HEK293 (cell line): ENCODE results near the gene BDH1.

Source experiments
- TCF7L2 ChIP-seq: IDR thresholded peaks from 2 replicates; pipeline ENCODE4 v1.6.1; 2011; ENCODE audit warnings: low read depth, mild to moderate bottlenecking, inconsistent platforms, low read length, moderate library complexity, borderline replicate concordance
- YY1 ChIP-seq: fragments of 450-650 bp; formaldehyde crosslinking; IDR thresholded peaks from 2 replicates; pipeline ENCODE4 v1.5.1; 2018; ENCODE audit warnings: missing biosample characterization, missing genetic modification characterization
- ZFP3 ChIP-seq: fragments of 450-650 bp; formaldehyde crosslinking; IDR thresholded peaks from 2 replicates; pipeline ENCODE4 v1.5.1; 2016; ENCODE audit warnings: low read depth, missing biosample characterization, missing genetic modification characterization
- ZNF133 ChIP-seq: fragments of 450-650 bp; formaldehyde crosslinking; IDR thresholded peaks from 2 replicates; pipeline ENCODE4 v1.5.1; 2016; ENCODE audit warnings: missing biosample characterization, missing genetic modification characterization
- ZNF274 ChIP-seq, 2 experiments: fragments of 200-500 bp in 1 of 2; fragments of 450-650 bp in 1 of 2; sonication (Bioruptor generic) in 1 of 2; formaldehyde crosslinking in 1 of 2; IDR thresholded peaks; 2 replicates each; pipeline versions ENCODE4 v1.5.1 to v1.6.1; 2014 to 2016; ENCODE audit warnings: borderline replicate concordance in 1 of 2, inconsistent platforms in 1 of 2, low read length in 1 of 2, missing biosample characterization in 1 of 2, missing genetic modification characterization in 1 of 2
- ZNF776 ChIP-seq: fragments of 450-650 bp; formaldehyde crosslinking; IDR thresholded peaks from 2 replicates; pipeline ENCODE4 v1.5.0; 2017; ENCODE audit warnings: missing biosample characterization, missing genetic modification characterization, borderline replicate concordance
- TF ChIP-seq, protein P1 (sequence below): fragments of 450-650 bp; formaldehyde crosslinking; IDR thresholded peaks from 2 replicates; pipeline ENCODE4 v1.5.1; 2016; ENCODE audit warnings: missing biosample characterization, missing genetic modification characterization, low read depth
- TF ChIP-seq, protein P2 (sequence below): fragments of 450-650 bp; formaldehyde crosslinking; IDR thresholded peaks from 2 replicates; pipeline ENCODE4 v1.5.1; 2016; ENCODE audit warnings: missing biosample characterization, missing genetic modification characterization
- TF ChIP-seq, protein P3 (sequence below): fragments of 450-650 bp; formaldehyde crosslinking; IDR thresholded peaks from 2 replicates; pipeline ENCODE4 v1.5.1; 2016; ENCODE audit warnings: missing biosample characterization, missing genetic modification characterization

DNA sequence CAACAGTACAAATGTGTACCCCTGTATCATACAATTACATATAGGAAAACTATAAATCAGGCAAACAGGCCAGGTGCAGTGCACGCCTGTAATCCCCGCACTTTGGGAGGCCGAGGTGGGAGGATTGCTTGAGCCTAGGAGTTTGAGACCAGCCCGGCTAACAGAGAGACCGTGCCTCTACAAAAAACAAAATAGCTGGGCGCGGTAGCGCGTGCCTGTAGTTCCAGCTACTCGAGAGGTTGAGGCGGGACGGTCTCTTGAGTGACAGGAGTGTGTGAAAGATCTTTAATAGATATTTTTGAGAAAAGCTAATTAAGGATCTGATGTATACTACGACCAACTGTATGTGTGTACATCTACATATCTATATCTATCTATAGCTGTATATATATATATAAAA is 33.8 kb upstream of the BDH1 start:
- no peak for TF ChIP-seq YY1
- TF ChIP-seq, protein P1, sequence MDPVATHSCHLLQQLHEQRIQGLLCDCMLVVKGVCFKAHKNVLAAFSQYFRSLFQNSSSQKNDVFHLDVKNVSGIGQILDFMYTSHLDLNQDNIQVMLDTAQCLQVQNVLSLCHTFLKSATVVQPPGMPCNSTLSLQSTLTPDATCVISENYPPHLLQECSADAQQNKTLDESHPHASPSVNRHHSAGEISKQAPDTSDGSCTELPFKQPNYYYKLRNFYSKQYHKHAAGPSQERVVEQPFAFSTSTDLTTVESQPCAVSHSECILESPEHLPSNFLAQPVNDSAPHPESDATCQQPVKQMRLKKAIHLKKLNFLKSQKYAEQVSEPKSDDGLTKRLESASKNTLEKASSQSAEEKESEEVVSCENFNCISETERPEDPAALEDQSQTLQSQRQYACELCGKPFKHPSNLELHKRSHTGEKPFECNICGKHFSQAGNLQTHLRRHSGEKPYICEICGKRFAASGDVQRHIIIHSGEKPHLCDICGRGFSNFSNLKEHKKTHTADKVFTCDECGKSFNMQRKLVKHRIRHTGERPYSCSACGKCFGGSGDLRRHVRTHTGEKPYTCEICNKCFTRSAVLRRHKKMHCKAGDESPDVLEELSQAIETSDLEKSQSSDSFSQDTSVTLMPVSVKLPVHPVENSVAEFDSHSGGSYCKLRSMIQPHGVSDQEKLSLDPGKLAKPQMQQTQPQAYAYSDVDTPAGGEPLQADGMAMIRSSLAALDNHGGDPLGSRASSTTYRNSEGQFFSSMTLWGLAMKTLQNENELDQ, result no peak
- TF ChIP-seq, protein P2, sequence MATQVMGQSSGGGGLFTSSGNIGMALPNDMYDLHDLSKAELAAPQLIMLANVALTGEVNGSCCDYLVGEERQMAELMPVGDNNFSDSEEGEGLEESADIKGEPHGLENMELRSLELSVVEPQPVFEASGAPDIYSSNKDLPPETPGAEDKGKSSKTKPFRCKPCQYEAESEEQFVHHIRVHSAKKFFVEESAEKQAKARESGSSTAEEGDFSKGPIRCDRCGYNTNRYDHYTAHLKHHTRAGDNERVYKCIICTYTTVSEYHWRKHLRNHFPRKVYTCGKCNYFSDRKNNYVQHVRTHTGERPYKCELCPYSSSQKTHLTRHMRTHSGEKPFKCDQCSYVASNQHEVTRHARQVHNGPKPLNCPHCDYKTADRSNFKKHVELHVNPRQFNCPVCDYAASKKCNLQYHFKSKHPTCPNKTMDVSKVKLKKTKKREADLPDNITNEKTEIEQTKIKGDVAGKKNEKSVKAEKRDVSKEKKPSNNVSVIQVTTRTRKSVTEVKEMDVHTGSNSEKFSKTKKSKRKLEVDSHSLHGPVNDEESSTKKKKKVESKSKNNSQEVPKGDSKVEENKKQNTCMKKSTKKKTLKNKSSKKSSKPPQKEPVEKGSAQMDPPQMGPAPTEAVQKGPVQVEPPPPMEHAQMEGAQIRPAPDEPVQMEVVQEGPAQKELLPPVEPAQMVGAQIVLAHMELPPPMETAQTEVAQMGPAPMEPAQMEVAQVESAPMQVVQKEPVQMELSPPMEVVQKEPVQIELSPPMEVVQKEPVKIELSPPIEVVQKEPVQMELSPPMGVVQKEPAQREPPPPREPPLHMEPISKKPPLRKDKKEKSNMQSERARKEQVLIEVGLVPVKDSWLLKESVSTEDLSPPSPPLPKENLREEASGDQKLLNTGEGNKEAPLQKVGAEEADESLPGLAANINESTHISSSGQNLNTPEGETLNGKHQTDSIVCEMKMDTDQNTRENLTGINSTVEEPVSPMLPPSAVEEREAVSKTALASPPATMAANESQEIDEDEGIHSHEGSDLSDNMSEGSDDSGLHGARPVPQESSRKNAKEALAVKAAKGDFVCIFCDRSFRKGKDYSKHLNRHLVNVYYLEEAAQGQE, result no peak
- TF ChIP-seq, protein P3, sequence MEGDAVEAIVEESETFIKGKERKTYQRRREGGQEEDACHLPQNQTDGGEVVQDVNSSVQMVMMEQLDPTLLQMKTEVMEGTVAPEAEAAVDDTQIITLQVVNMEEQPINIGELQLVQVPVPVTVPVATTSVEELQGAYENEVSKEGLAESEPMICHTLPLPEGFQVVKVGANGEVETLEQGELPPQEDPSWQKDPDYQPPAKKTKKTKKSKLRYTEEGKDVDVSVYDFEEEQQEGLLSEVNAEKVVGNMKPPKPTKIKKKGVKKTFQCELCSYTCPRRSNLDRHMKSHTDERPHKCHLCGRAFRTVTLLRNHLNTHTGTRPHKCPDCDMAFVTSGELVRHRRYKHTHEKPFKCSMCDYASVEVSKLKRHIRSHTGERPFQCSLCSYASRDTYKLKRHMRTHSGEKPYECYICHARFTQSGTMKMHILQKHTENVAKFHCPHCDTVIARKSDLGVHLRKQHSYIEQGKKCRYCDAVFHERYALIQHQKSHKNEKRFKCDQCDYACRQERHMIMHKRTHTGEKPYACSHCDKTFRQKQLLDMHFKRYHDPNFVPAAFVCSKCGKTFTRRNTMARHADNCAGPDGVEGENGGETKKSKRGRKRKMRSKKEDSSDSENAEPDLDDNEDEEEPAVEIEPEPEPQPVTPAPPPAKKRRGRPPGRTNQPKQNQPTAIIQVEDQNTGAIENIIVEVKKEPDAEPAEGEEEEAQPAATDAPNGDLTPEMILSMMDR (tag by site-specific recombination), result no peak
- TF ChIP-seq ZFP3, result no peak
- no peak for TF ChIP-seq ZNF133 (tag by site-specific recombination)
- no peak for TF ChIP-seq TCF7L2
- TF ChIP-seq ZNF776, result no peak
- no peak for TF ChIP-seq ZNF274 (IDR thresholded peaks at IDR 0.05; ENCODE audit: low read length)
- TF ChIP-seq ZNF274 (tag by site-specific recombination; IDR thresholded peaks at IDR 0.05; ENCODE audit: borderline replicate concordance), result no peak
